ENCODE measurements around the gene LCMT1. TPM values are rescaled to one million over a fixed set of nuclear protein-coding genes. Genes with fewer than 3 reads are reported as not detected.
"Not testable (repeated sequence)": the region's sequence is repeated elsewhere in the genome, so short reads cannot be mapped to it uniquely, and the experiment has no call there.

LCMT1 gene
- 10 to 100 TPM; 10.8 to 24.5 (median 18.0) TPM for total RNA-seq

- DNase-seq (ENCODE audit: extremely low spot score) = peak; percentile 98
- H3K27ac ChIP-seq (replicated peaks in 1 of 4) = peak within 1 kb of the TSS; percentile 84 to 85 (median 84)
- peaks cover 0 to 20% (median 15%) of the 10 kb centered on the region in 4 donors for H3K36me3 ChIP-seq
- TF ChIP-seq CTCF (IDR thresholded peaks at IDR 0.05) = no peak
- peak; percentile 86 to 88 for TF ChIP-seq POLR2AphosphoS5 (IDR thresholded peaks at IDR 0.05)
- intact Hi-C loops (cut with DNase I) = loop anchor here (10.0 kb wide), 1 partner anchor 143 kb away; the partner anchor contains the start of gene ZKSCAN2
- H3K9me3 ChIP-seq = no peaks in the 10 kb centered on the region
- WGBS = under 1% methylated on average over 47 of the region's 55 CpGs
- H3K27me3 ChIP-seq = no peaks in the 10 kb centered on the region
- H3K4me3 ChIP-seq = peak within 1 kb of the TSS; percentile 83 to 97 (median 91)
- peaks cover 33 to 62% (median 48%) of the 10 kb centered on the region in 4 donors for H3K4me1 ChIP-seq
Measured at GRCh38 chr16:25111403-25112166, at the start of gene LCMT1. Gene LCMT1, plus strand, starts transcription at chr16:25111742. Its CDS starts 142 bp downstream, at chr16:25111884.

GRCh38 chr16:25063102-25063501, 48.4 kb upstream of the LCMT1 start:
- 76% methylated on average over 3 of the region's 3 CpGs for WGBS
- intact Hi-C loops (cut with DNase I) = no loop called here
- DNase-seq (ENCODE audit: extremely low spot score) = no peak
- H3K36me3 ChIP-seq = peaks cover 0 to 3% (median 0%) of the 10 kb centered on the region in 4 donors
- H3K9me3 ChIP-seq = no peaks in the 10 kb centered on the region
- H3K4me3 ChIP-seq = no peak overlapping the region
- no peak overlapping the region for H3K27ac ChIP-seq (replicated peaks in 1 of 4)
- TF ChIP-seq EP300 (IDR thresholded peaks at IDR 0.05) = no peak
- H3K27me3 ChIP-seq = no peaks in the 10 kb centered on the region
- peaks cover 14 to 16% (median 15%) of the 10 kb centered on the region in 4 donors for H3K4me1 ChIP-seq

GRCh38 chr16:25063865-25064264, 47.7 kb upstream of the LCMT1 start:
- no peak for DNase-seq (ENCODE audit: extremely low spot score)
- Histone ChIP-seq H3K27ac (replicated peaks in 1 of 4) (no peak overlapping the region), H3K4me1 (peaks cover 14 to 16% (median 15%) of the 10 kb centered on the region in 4 donors), H3K36me3 (peaks cover 0 to under 1% (median 0%) of the 10 kb centered on the region in 4 donors), H3K27me3 (no peaks in the 10 kb centered on the region), H3K4me3 (no peak overlapping the region), H3K9me3 (no peaks in the 10 kb centered on the region)
- no peak for TF ChIP-seq EP300 (IDR thresholded peaks at IDR 0.05)
- intact Hi-C loops (cut with DNase I) = no loop called here
- WGBS = 84% methylated on average over 5 of the region's 6 CpGs

- peak overlapping the region in 2 of 4 donors; percentile 2 to 97 for H3K27ac ChIP-seq (replicated peaks in 1 of 4)
- intact Hi-C loops (cut with DNase I); H3K27me3 ChIP-seq; DNase-seq (ENCODE audit: extremely low spot score); H3K4me3 ChIP-seq; H3K36me3 ChIP-seq; H3K9me3 ChIP-seq: not testable (repeated sequence)
- peaks cover 14 to 16% (median 15%) of the 10 kb centered on the region in 4 donors for H3K4me1 ChIP-seq
- WGBS = 100% methylated on average over 1 of the region's 1 CpG
Measured at GRCh38 chr16:25064281-25064680, 47.3 kb upstream of the LCMT1 start.

GRCh38 chr16:25064937-25065336, 46.6 kb upstream of the LCMT1 start:
- Histone ChIP-seq H3K27me3 (no peaks in the 10 kb centered on the region), H3K9me3 (no peaks in the 10 kb centered on the region), H3K27ac (replicated peaks in 1 of 4) (peak overlapping the region in 1 of 4 donors; percentile 97), H3K4me3 (no peak overlapping the region), H3K36me3 (no peaks in the 10 kb centered on the region), H3K4me1 (peaks cover 14 to 16% (median 15%) of the 10 kb centered on the region in 4 donors)
- intact Hi-C loops (cut with DNase I) = loop anchor here (5.0 kb wide), 2 partner anchors 42 to 192 kb away; partner anchors contain the start of gene ZKSCAN2
- DNase-seq (ENCODE audit: extremely low spot score) = no peak
- WGBS = 72% methylated on average over 6 of the region's 6 CpGs
- TF ChIP-seq EP300 (IDR thresholded peaks at IDR 0.05) = no peak
- TF ChIP-seq CTCF (IDR thresholded peaks at IDR 0.05) = no peak
- TF ChIP-seq POLR2AphosphoS5 (IDR thresholded peaks at IDR 0.05) = no peak
- no peak for TF ChIP-seq POLR2A (IDR thresholded peaks at IDR 0.05; ENCODE audit: low read depth)

- Histone ChIP-seq H3K36me3 (no peaks in the 10 kb centered on the region), H3K4me3 (no peak overlapping the region), H3K9me3 (no peaks in the 10 kb centered on the region), H3K4me1 (peaks cover 14 to 16% (median 15%) of the 10 kb centered on the region in 4 donors), H3K27me3 (no peaks in the 10 kb centered on the region), H3K27ac (replicated peaks in 1 of 4) (peak overlapping the region; percentile 91 to 97 (median 94))
- WGBS = 94% methylated on average over 8 of the region's 8 CpGs
- TF ChIP-seq CTCF (IDR thresholded peaks at IDR 0.05) = no peak
- TF ChIP-seq POLR2A (IDR thresholded peaks at IDR 0.05; ENCODE audit: low read depth) = no peak
- TF ChIP-seq EP300 (IDR thresholded peaks at IDR 0.05) = no peak
- DNase-seq (ENCODE audit: extremely low spot score) = no peak
- intact Hi-C loops (cut with DNase I) = loop anchor here (5.0 kb wide), 2 partner anchors 41 to 191 kb away; partner anchors contain the start of gene ZKSCAN2
Measured at GRCh38 chr16:25065899-25066298, 45.6 kb upstream of the LCMT1 start.

All from esophagus muscularis mucosa (tissue), 4 donors.